ENCODE results near the gene GRB10. TPM values are rescaled to one million over a fixed set of nuclear protein-coding genes. Genes with fewer than 3 reads are reported as not detected.
"Not testable (repeated sequence)": the region's sequence is repeated elsewhere in the genome, so short reads cannot be mapped to it uniquely, and the experiment has no call there.

The GRB10 gene
- total and polyA plus RNA-seq, 2 experiments from 2014 or later, result 35.0 to 154 TPM

DNA sequence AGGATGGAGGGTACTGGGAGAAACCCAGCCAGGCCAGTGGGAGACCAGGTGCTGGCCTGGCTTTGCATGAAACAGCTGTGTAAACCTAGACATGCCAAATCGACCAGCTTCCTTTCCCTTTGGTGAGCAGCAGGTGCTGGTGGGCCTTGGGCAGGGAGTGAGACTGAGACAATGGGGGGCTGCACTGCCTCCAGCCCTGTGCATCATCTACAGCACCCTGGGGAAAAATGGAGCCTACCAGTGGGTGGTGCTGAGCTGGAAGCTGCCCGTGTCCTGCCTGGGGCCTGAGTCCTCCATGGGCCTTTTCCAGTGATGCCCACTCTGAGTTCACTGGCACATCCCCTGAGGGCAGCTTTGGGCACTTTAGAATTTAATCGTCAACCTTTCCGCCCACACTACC is 198.3 kb downstream of the GRB10 start:
- H3K4me3 Mint-ChIP-seq, result no peak overlapping the region
- H3K9me3 Mint-ChIP-seq, result peaks cover 28% of the 10 kb centered on the region
- no peak overlapping the region for H3K27ac Mint-ChIP-seq
- H3K79me2 ChIP-seq (replicated peaks; ENCODE audit: insufficient read depth), result no peaks in the 10 kb centered on the region
- no peak for DNase-seq (ENCODE audit: low spot score)
- H2AFZ ChIP-seq, result no peak overlapping the region
- no peaks in the 10 kb centered on the region for H4K20me1 ChIP-seq (replicated peaks; ENCODE audit: insufficient read depth)
- TF ChIP-seq, protein P1, sequence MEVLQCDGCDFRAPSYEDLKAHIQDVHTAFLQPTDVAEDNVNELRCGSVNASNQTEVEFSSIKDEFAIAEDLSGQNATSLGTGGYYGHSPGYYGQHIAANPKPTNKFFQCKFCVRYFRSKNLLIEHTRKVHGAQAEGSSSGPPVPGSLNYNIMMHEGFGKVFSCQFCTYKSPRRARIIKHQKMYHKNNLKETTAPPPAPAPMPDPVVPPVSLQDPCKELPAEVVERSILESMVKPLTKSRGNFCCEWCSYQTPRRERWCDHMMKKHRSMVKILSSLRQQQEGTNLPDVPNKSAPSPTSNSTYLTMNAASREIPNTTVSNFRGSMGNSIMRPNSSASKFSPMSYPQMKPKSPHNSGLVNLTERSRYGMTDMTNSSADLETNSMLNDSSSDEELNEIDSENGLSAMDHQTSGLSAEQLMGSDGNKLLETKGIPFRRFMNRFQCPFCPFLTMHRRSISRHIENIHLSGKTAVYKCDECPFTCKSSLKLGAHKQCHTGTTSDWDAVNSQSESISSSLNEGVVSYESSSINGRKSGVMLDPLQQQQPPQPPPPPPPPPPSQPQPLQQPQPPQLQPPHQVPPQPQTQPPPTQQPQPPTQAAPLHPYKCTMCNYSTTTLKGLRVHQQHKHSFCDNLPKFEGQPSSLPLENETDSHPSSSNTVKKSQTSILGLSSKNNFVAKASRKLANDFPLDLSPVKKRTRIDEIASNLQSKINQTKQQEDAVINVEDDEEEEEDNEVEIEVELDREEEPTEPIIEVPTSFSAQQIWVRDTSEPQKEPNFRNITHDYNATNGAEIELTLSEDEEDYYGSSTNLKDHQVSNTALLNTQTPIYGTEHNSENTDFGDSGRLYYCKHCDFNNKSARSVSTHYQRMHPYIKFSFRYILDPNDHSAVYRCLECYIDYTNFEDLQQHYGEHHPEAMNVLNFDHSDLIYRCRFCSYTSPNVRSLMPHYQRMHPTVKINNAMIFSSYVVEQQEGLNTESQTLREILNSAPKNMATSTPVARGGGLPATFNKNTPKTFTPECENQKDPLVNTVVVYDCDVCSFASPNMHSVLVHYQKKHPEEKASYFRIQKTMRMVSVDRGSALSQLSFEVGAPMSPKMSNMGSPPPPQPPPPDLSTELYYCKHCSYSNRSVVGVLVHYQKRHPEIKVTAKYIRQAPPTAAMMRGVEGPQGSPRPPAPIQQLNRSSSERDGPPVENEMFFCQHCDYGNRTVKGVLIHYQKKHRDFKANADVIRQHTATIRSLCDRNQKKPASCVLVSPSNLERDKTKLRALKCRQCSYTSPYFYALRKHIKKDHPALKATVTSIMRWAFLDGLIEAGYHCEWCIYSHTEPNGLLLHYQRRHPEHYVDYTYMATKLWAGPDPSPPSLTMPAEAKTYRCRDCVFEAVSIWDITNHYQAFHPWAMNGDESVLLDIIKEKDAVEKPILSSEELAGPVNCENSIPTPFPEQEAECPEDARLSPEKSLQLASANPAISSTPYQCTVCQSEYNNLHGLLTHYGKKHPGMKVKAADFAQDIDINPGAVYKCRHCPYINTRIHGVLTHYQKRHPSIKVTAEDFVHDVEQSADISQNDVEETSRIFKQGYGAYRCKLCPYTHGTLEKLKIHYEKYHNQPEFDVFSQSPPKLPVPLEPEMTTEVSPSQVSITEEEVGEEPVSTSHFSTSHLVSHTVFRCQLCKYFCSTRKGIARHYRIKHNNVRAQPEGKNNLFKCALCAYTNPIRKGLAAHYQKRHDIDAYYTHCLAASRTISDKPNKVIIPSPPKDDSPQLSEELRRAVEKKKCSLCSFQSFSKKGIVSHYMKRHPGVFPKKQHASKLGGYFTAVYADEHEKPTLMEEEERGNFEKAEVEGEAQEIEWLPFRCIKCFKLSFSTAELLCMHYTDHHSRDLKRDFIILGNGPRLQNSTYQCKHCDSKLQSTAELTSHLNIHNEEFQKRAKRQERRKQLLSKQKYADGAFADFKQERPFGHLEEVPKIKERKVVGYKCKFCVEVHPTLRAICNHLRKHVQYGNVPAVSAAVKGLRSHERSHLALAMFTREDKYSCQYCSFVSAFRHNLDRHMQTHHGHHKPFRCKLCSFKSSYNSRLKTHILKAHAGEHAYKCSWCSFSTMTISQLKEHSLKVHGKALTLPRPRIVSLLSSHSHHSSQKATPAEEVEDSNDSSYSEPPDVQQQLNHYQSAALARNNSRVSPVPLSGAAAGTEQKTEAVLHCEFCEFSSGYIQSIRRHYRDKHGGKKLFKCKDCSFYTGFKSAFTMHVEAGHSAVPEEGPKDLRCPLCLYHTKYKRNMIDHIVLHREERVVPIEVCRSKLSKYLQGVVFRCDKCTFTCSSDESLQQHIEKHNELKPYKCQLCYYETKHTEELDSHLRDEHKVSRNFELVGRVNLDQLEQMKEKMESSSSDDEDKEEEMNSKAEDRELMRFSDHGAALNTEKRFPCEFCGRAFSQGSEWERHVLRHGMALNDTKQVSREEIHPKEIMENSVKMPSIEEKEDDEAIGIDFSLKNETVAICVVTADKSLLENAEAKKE (CRISPR knock-in tag; IDR thresholded peaks at IDR 0.05), result no peak
- no peak for TF ChIP-seq CTCF (conservative IDR thresholded peaks at IDR 0.05; ENCODE audit: low read depth in 2 of 2)
- no peak for TF ChIP-seq NANOG (IDR thresholded peaks at IDR 0.05; ENCODE audit: borderline replicate concordance)
- TF ChIP-seq POLR2AphosphoS5 (IDR thresholded peaks at IDR 0.05; ENCODE audit: low read depth), result no peak
- TF ChIP-seq CREB1 (CRISPR knock-in tag; IDR thresholded peaks at IDR 0.05; ENCODE audit: low read depth), result no peak
- H3K4me2 ChIP-seq, result no peak overlapping the region
- H3K4me1 ChIP-seq (ENCODE audit: insufficient read depth), result no peaks in the 10 kb centered on the region
- peaks cover 3% of the 10 kb centered on the region for H3K27me3 Mint-ChIP-seq (ENCODE audit: insufficient read depth, low read depth, poor library complexity)
- H3K9me2 ChIP-seq (ENCODE audit: insufficient read depth), result peaks cover 3% of the 10 kb centered on the region; the same call in 1 of the 2 replicates
- no peak for ATAC-seq
- no peaks in the 10 kb centered on the region for H3K27me3 ChIP-seq (ENCODE audit: insufficient read depth)
- H3F3A ChIP-seq (replicated peaks; ENCODE audit: low read depth), result no peaks in the 10 kb centered on the region
- no peak overlapping the region for H3K4me3 ChIP-seq
- no peak overlapping the region for H3K27ac ChIP-seq (ENCODE audit: low read depth)
- H3K36me3 ChIP-seq (ENCODE audit: insufficient read depth), result peaks cover 6% of the 10 kb centered on the region; the same call in 1 of the 2 replicates
- peaks cover 17% of the 10 kb centered on the region for H3K36me3 Mint-ChIP-seq (ENCODE audit: low read depth)
- H3K4me1 Mint-ChIP-seq, result no peaks in the 10 kb centered on the region

DNA sequence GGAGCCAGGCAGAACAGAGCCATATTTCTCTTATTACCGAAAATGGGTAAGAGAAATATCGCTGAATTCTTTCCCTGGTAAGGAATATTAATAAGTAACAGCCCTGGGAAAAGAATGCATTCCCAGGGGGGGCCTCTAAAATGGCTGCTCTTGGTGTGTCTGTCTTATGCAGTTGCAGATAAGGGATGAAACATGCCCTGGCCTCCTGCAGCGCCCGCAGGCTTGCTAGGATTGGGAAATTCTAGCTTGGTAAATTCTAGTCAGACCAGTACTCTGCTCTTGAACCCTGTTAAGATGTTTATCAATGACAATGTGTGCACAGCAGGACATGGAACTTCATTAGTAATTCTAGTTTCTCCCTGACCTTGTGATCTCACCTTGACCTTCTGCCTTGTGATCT is 199.4 kb downstream of the GRB10 start:
- not testable (repeated sequence) for H3K4me2 ChIP-seq; DNase-seq (ENCODE audit: low spot score); H3K27ac Mint-ChIP-seq; H4K20me1 ChIP-seq (replicated peaks; ENCODE audit: insufficient read depth); H3K4me1 Mint-ChIP-seq; H2AFZ ChIP-seq; H3K4me3 ChIP-seq; H3K27me3 ChIP-seq (ENCODE audit: insufficient read depth); H3K27ac ChIP-seq (ENCODE audit: low read depth); H3K9me2 ChIP-seq (ENCODE audit: insufficient read depth); H3F3A ChIP-seq (replicated peaks; ENCODE audit: low read depth); H3K4me3 Mint-ChIP-seq; ATAC-seq; H3K36me3 ChIP-seq (ENCODE audit: insufficient read depth); H3K79me2 ChIP-seq (replicated peaks; ENCODE audit: insufficient read depth); H3K4me1 ChIP-seq (ENCODE audit: insufficient read depth); H3K27me3 Mint-ChIP-seq (ENCODE audit: insufficient read depth, low read depth, poor library complexity)
- H3K9me3 Mint-ChIP-seq, result peaks cover 34% of the 10 kb centered on the region
- peaks cover 17% of the 10 kb centered on the region for H3K36me3 Mint-ChIP-seq (ENCODE audit: low read depth)

DNA sequence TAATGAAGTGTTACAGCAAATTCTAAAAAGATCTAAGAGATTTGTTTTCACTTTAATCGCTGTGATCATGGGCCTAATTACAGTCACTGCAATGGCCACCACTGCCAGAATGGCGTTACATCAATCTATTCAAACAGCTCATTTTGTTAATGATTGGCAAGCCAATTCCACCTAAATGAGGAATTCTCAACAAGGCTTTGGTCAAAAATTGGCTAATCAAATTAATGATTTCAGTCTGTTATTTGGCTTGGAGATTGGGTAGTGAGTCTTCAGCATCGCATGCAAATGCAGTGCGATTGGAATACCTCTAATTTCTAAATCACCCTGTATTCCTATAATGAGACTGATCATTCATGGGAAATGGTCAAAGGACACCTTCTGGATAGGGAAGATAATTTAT is 200.4 kb downstream of the GRB10 start:
- H3K4me3 ChIP-seq; H3K27ac Mint-ChIP-seq; H3K79me2 ChIP-seq (replicated peaks; ENCODE audit: insufficient read depth); H3K27me3 ChIP-seq (ENCODE audit: insufficient read depth); DNase-seq (ENCODE audit: low spot score); H3K4me1 ChIP-seq (ENCODE audit: insufficient read depth); H3K9me2 ChIP-seq (ENCODE audit: insufficient read depth); H2AFZ ChIP-seq; H3K4me3 Mint-ChIP-seq; H3K27me3 Mint-ChIP-seq (ENCODE audit: insufficient read depth, low read depth, poor library complexity); H3F3A ChIP-seq (replicated peaks; ENCODE audit: low read depth); H4K20me1 ChIP-seq (replicated peaks; ENCODE audit: insufficient read depth); ATAC-seq; H3K27ac ChIP-seq (ENCODE audit: low read depth); H3K36me3 ChIP-seq (ENCODE audit: insufficient read depth); H3K4me1 Mint-ChIP-seq; H3K4me2 ChIP-seq: not testable (repeated sequence)
- peaks cover 25% of the 10 kb centered on the region for H3K36me3 Mint-ChIP-seq (ENCODE audit: low read depth)
- H3K9me3 Mint-ChIP-seq, result peaks cover 44% of the 10 kb centered on the region

DNA sequence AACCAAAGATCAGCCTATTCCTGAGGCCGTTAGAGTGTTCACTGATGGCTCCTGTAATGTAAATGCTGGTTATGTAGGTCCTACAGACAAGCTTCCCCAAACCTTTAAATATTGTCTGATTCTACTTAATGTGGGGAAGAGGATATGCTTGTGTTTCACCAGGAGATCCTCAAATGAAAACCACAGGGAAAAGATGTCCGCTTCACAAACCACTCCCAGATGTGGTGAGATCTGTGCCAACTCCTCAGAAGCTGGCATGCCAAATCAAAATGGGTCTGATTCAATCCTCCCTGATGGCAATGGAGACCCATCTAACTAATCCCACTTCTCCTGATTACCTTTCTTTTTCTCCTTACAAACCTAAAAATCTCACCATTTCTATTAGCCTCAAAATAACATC is 202.0 kb downstream of the GRB10 start:
- H3K27ac ChIP-seq (ENCODE audit: low read depth); H3K4me3 ChIP-seq; H3K9me2 ChIP-seq (ENCODE audit: insufficient read depth); H3K4me3 Mint-ChIP-seq; H3K27me3 ChIP-seq (ENCODE audit: insufficient read depth); H3K4me2 ChIP-seq; H3K36me3 ChIP-seq (ENCODE audit: insufficient read depth); DNase-seq (ENCODE audit: low spot score); H3K27me3 Mint-ChIP-seq (ENCODE audit: insufficient read depth, low read depth, poor library complexity); H3K4me1 ChIP-seq (ENCODE audit: insufficient read depth); H2AFZ ChIP-seq; H3K27ac Mint-ChIP-seq; H3F3A ChIP-seq (replicated peaks; ENCODE audit: low read depth); H3K4me1 Mint-ChIP-seq; H4K20me1 ChIP-seq (replicated peaks; ENCODE audit: insufficient read depth); H3K79me2 ChIP-seq (replicated peaks; ENCODE audit: insufficient read depth); ATAC-seq: not testable (repeated sequence)
- Mint-ChIP-seq H3K9me3 (peaks cover 57% of the 10 kb centered on the region), H3K36me3 (ENCODE audit: low read depth) (peaks cover 34% of the 10 kb centered on the region)

Data from GM23338 (cell line).